GM12878 (cell line): ENCODE results near the gene COQ5. TPM values are rescaled to one million over a fixed set of nuclear protein-coding genes. Genes with fewer than 3 reads are reported as not detected.

Source experiments
- BHLHE40 ChIP-seq, 2 experiments: fragments of 450-650 bp in 1 of 2; IDR thresholded peaks; 2 replicates each; pipeline ENCODE4 v1.6.1; 2011 to 2017; ENCODE audit warnings: low read depth in 2 of 2, borderline replicate concordance in 1 of 2, improper control_type of control experiment in 1 of 2, low read length in 1 of 2, mild to moderate bottlenecking in 1 of 2
- CBX5 ChIP-seq: sonication (generic); IDR thresholded peaks from 2 replicates; pipeline ENCODE4 v1.6.1; 2016; ENCODE audit warnings: low read depth, moderate library complexity, mild to moderate bottlenecking, inconsistent platforms
- CEBPB ChIP-seq, 2 experiments: fragments of 150-350 bp in 1 of 2; IDR thresholded peaks; 2 replicates each; pipeline ENCODE4 v1.6.1; 2012 to 2014; ENCODE audit warnings: low read depth in 2 of 2, low read length in 2 of 2, borderline replicate concordance in 1 of 2, inconsistent platforms in 1 of 2
- CREB1 ChIP-seq: IDR thresholded peaks from 2 replicates; pipeline ENCODE4 v1.6.1; 2012; ENCODE audit warnings: low read depth, mild to moderate bottlenecking, inconsistent platforms
- CREM ChIP-seq: IDR thresholded peaks from 2 replicates; pipeline ENCODE4 v1.6.1; 2014; ENCODE audit warnings: antibody characterized with exemption, low read depth
- HCFC1 ChIP-seq: fragments of 150-350 bp; IDR thresholded peaks from 2 replicates; pipeline ENCODE4 v1.6.1; 2014; ENCODE audit warnings: low read length
- HDAC2 ChIP-seq: fragments of 200-600 bp; sonication (generic); IDR thresholded peaks from 2 replicates; pipeline ENCODE4 v1.6.1; 2017
- NFYB ChIP-seq: IDR thresholded peaks from 2 replicates; pipeline ENCODE4 v1.6.1; 2011; ENCODE audit warnings: low read depth, mild to moderate bottlenecking, low read length, improper control_type of control experiment, moderate library complexity; ENCODE audit not compliant: insufficient read depth
- NR2F1 ChIP-seq: fragments of 450-650 bp; conservative IDR thresholded peaks from 2 replicates; pipeline ENCODE4 v1.6.1; 2017; ENCODE audit warnings: mild to moderate bottlenecking
- PML ChIP-seq: IDR thresholded peaks from 2 replicates; pipeline ENCODE4 v1.6.1; 2012; ENCODE audit warnings: low read length, inconsistent platforms
- POLR2AphosphoS5 ChIP-seq: IDR thresholded peaks from 2 replicates; pipeline ENCODE4 v1.6.1; 2011; ENCODE audit warnings: mild to moderate bottlenecking, low read length, inconsistent platforms
- POU2F2 ChIP-seq: IDR thresholded peaks from 3 replicates; pipeline ENCODE4 v1.6.1; 2011; ENCODE audit warnings: low read depth, mild to moderate bottlenecking, low read length, borderline replicate concordance
- SMAD5 ChIP-seq: IDR thresholded peaks from 2 replicates; pipeline ENCODE4 v1.6.1; 2016; ENCODE audit warnings: antibody characterized with exemption, low read depth
- SMC3 ChIP-seq: IDR thresholded peaks from 2 replicates; pipeline ENCODE4 v1.6.1; 2011; ENCODE audit warnings: low read length, improper control_type of control experiment, borderline replicate concordance
- SREBF2 ChIP-seq: IDR thresholded peaks from 2 replicates; pipeline ENCODE4 v1.6.1; 2012; ENCODE audit warnings: mild to moderate bottlenecking, low read length
- SRF ChIP-seq, 2 experiments: IDR thresholded peaks; 2 replicates each; pipeline ENCODE4 v1.6.1; 2011; ENCODE audit warnings: low read depth in 2 of 2, low read length in 2 of 2, mild to moderate bottlenecking in 1 of 2, moderate library complexity in 1 of 2
- STAT3 ChIP-seq: IDR thresholded peaks from 2 replicates; pipeline ENCODE4 v1.6.1; 2011; ENCODE audit warnings: low read depth, low read length, improper control_type of control experiment
- TARDBP ChIP-seq: IDR thresholded peaks from 2 replicates; pipeline ENCODE4 v1.6.1; 2016; ENCODE audit warnings: borderline replicate concordance
- TCF3 ChIP-seq: IDR thresholded peaks from 2 replicates; pipeline ENCODE4 v1.6.1; 2012; ENCODE audit warnings: low read depth, mild to moderate bottlenecking, low read length, borderline replicate concordance; ENCODE audit not compliant: insufficient read depth
- YY1 ChIP-seq: IDR thresholded peaks from 2 replicates; pipeline ENCODE4 v1.6.1; 2011; ENCODE audit warnings: low read depth, mild to moderate bottlenecking, low read length
- ZSCAN29 ChIP-seq: fragments of 450-650 bp; IDR thresholded peaks from 2 replicates; pipeline ENCODE4 v1.6.1; 2017; ENCODE audit warnings: mild to moderate bottlenecking, moderate library complexity
- polyA plus RNA-seq, 11 experiments: library from polyadenylated mRNA; depleted of rRNA in 4 of 11; unstranded in 6 of 11; stranded (reverse) in 5 of 11; fragments of >200 nt; fragmentation: Nextera tagmentation in 4 of 11; fragmentation: Illumina TruSeq in 1 of 11; extraction: Ambion mirVana in 4 of 11; extraction: Trizol in 1 of 11; gene quantifications; 1 replicate in 1 of 11; 2 replicates in 10 of 11; pipeline versions ENCODE4 v1.2.1 to v1.2.3, GENCODE V29; 2011 to 2016; ENCODE audit warnings: inconsistent platforms in 2 of 11, missing spikeins in 2 of 11, low read depth in 1 of 11
- total RNA-seq, 4 experiments: library from RNA; depleted of rRNA in 3 of 4; stranded (reverse); fragments of >200 nt in 3 of 4; fragmentation: Illumina TruSeq in 1 of 4; extraction: Trizol in 1 of 4; gene quantifications; 2 replicates each; pipeline versions ENCODE4 v1.2.1 to v1.2.3, GENCODE V29; 2013 to 2021
- TF ChIP-seq, protein P1 (sequence below): IDR thresholded peaks from 2 replicates; pipeline ENCODE4 v1.6.1; 2012; ENCODE audit warnings: low read depth, low read length, improper control_type of control experiment
- TF ChIP-seq, protein P2 (sequence below): fragments of 450-650 bp; IDR thresholded peaks from 2 replicates; pipeline ENCODE4 v1.6.1; 2016; ENCODE audit warnings: mild to moderate bottlenecking, moderate library complexity, borderline replicate concordance
- TF ChIP-seq, protein P3 (sequence below): fragments of 450-650 bp; IDR thresholded peaks from 2 replicates; pipeline ENCODE4 v1.6.1; 2017; ENCODE audit warnings: low read depth, mild to moderate bottlenecking, moderate library complexity
- TF ChIP-seq, protein P4 (sequence below): fragments of 450-650 bp; IDR thresholded peaks from 2 replicates; pipeline ENCODE4 v1.6.1; 2017; ENCODE audit warnings: borderline replicate concordance

COQ5 gene
- total and polyA plus RNA-seq, 10 of the 15 experiments (the other 5 are each of a cell fraction or from before 2014, with no cell fraction given) = 24.8 to 69.3 (median 37.8) TPM

DNA sequence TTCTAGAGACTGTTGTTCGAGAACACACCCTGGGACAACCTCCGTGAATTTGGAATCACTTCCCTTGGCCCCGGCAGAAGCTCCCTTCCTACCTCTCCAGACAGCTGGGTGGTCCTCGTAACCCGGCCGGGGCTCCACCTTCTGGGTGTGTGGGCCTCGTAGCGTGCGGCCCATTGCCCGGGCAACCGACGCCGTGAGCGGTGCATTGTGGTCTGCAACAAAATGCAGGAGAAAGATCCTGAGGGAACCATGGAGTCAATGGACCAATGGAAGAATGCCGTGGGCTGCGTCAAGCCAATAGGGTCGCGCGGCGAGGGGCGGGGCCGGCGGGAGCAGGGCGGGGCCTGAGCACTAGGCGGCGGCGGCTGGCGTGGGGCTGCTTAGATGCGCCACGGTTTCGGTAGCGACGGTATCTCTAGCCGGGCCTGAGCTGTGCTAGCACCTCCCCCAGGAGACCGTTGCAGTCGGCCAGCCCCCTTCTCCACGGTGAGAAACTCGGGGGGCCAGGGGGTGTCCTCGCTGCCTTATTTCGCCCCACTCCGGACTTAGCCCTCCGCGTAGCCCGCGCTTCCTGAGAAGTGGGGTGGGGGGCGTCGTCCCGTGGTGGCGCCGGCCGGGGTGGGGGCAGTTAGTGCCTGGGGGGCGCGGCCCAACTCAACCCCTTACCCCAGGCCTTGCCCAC lies 33.1 kb downstream of the COQ5 start, which contains the start of gene DYNLL1 (continued):
- no peak for TF ChIP-seq CEBPB (IDR thresholded peaks at IDR 0.05; ENCODE audit: borderline replicate concordance in 1 of 2, low read depth in 2 of 2, low read length in 2 of 2)
- TF ChIP-seq, protein P1, sequence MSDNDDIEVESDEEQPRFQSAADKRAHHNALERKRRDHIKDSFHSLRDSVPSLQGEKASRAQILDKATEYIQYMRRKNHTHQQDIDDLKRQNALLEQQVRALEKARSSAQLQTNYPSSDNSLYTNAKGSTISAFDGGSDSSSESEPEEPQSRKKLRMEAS = peak; percentile 60; the same call in 1 of the 2 replicates
- TF ChIP-seq SMC3 = no peak
- TF ChIP-seq, protein P2, sequence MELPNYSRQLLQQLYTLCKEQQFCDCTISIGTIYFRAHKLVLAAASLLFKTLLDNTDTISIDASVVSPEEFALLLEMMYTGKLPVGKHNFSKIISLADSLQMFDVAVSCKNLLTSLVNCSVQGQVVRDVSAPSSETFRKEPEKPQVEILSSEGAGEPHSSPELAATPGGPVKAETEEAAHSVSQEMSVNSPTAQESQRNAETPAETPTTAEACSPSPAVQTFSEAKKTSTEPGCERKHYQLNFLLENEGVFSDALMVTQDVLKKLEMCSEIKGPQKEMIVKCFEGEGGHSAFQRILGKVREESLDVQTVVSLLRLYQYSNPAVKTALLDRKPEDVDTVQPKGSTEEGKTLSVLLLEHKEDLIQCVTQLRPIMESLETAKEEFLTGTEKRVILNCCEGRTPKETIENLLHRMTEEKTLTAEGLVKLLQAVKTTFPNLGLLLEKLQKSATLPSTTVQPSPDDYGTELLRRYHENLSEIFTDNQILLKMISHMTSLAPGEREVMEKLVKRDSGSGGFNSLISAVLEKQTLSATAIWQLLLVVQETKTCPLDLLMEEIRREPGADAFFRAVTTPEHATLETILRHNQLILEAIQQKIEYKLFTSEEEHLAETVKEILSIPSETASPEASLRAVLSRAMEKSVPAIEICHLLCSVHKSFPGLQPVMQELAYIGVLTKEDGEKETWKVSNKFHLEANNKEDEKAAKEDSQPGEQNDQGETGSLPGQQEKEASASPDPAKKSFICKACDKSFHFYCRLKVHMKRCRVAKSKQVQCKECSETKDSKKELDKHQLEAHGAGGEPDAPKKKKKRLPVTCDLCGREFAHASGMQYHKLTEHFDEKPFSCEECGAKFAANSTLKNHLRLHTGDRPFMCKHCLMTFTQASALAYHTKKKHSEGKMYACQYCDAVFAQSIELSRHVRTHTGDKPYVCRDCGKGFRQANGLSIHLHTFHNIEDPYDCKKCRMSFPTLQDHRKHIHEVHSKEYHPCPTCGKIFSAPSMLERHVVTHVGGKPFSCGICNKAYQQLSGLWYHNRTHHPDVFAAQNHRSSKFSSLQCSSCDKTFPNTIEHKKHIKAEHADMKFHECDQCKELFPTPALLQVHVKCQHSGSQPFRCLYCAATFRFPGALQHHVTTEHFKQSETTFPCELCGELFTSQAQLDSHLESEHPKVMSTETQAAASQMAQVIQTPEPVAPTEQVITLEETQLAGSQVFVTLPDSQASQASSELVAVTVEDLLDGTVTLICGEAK = no peak
- peak; percentile 84; the same call in 1 of the 2 replicates for TF ChIP-seq TARDBP
- TF ChIP-seq NFYB = peak; percentile 98
- no peak for TF ChIP-seq NR2F1
- peak; percentile 61 for TF ChIP-seq CREM
- TF ChIP-seq TCF3 = peak; percentile 63; the same call in 1 of the 2 replicates
- no peak; the same call in 1 of the 2 replicates for TF ChIP-seq HCFC1
- peak; percentile 91 for TF ChIP-seq POU2F2
- TF ChIP-seq YY1 = peak; percentile 72
- peak; percentile 67 for TF ChIP-seq CREB1
- no peak for TF ChIP-seq HDAC2
- TF ChIP-seq CBX5 = no peak
- peak; percentile 94 for TF ChIP-seq SMAD5
- peak; percentile 71; the same call in 1 of the 2 replicates for TF ChIP-seq PML
- TF ChIP-seq, protein P3, sequence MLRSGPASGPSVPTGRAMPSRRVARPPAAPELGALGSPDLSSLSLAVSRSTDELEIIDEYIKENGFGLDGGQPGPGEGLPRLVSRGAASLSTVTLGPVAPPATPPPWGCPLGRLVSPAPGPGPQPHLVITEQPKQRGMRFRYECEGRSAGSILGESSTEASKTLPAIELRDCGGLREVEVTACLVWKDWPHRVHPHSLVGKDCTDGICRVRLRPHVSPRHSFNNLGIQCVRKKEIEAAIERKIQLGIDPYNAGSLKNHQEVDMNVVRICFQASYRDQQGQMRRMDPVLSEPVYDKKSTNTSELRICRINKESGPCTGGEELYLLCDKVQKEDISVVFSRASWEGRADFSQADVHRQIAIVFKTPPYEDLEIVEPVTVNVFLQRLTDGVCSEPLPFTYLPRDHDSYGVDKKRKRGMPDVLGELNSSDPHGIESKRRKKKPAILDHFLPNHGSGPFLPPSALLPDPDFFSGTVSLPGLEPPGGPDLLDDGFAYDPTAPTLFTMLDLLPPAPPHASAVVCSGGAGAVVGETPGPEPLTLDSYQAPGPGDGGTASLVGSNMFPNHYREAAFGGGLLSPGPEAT = peak; percentile 46; the same call in 1 of the 2 replicates
- no peak for TF ChIP-seq SREBF2
- peak; percentile 7 to 63; a peak in 3 of 4 replicates for TF ChIP-seq BHLHE40 (IDR thresholded peaks at IDR 0.05; ENCODE audit: borderline replicate concordance in 1 of 2, low read depth in 2 of 2, low read length in 1 of 2)
- TF ChIP-seq POLR2AphosphoS5 = peak; percentile 99
- TF ChIP-seq, protein P4, sequence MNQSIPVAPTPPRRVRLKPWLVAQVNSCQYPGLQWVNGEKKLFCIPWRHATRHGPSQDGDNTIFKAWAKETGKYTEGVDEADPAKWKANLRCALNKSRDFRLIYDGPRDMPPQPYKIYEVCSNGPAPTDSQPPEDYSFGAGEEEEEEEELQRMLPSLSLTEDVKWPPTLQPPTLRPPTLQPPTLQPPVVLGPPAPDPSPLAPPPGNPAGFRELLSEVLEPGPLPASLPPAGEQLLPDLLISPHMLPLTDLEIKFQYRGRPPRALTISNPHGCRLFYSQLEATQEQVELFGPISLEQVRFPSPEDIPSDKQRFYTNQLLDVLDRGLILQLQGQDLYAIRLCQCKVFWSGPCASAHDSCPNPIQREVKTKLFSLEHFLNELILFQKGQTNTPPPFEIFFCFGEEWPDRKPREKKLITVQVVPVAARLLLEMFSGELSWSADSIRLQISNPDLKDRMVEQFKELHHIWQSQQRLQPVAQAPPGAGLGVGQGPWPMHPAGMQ = no peak
- peak in 1 of 2 experiments; percentile 68; a peak in 2 of 4 replicates for TF ChIP-seq SRF (IDR thresholded peaks at IDR 0.05; ENCODE audit: low read depth in 2 of 2, low read length in 2 of 2)
- no peak for TF ChIP-seq STAT3
- TF ChIP-seq ZSCAN29 = no peak
